HL-60 (cell line): ENCODE measurements around the gene VCP.

Source experiments
- CTCF ChIP-seq: IDR thresholded peaks from one replicate; pipeline ENCODE4 v1.5.1; 2011; ENCODE audit warnings: low read length, control low read depth, inconsistent platforms; ENCODE audit not compliant: insufficient read depth
- GABPA ChIP-seq: IDR thresholded peaks from 2 replicates; pipeline ENCODE4 v1.6.1; 2012; ENCODE audit warnings: low read depth
- POLR2AphosphoS5 ChIP-seq: IDR thresholded peaks from 2 replicates; pipeline ENCODE4 v1.6.1; 2012; ENCODE audit warnings: low read depth
- REST ChIP-seq: IDR thresholded peaks from 2 replicates; pipeline ENCODE4 v1.6.1; 2012; ENCODE audit warnings: low read depth; ENCODE audit not compliant: insufficient replicate concordance
- SPI1 ChIP-seq: IDR thresholded peaks from 2 replicates; pipeline ENCODE4 v1.6.1; 2012; ENCODE audit warnings: low read depth, mild to moderate bottlenecking, borderline replicate concordance

- TF ChIP-seq CTCF (peak; percentile 20), REST (no peak), POLR2AphosphoS5 (no peak), SPI1 (no peak), GABPA (no peak)
Measured at GRCh38 chr9:35051069-35051967, 21.1 kb downstream of the VCP start.
